GM12875 (cell line): ENCODE data around the gene BCL2L2.

ENCODE experiments used
- H3K4me3 ChIP-seq: one replicate; pipeline ENCODE4 v1.5.1; 2011; ENCODE audit warnings: low read depth, low read length, control low read depth
- TF ChIP-seq, protein P1 (sequence below): IDR thresholded peaks from 2 replicates; pipeline ENCODE4 v1.5.1; 2011; ENCODE audit warnings: low read depth, mild to moderate bottlenecking, control low read depth, inconsistent platforms, low read length, moderate library complexity, borderline replicate concordance; ENCODE audit not compliant: insufficient read depth

The BCL2L2 gene

GRCh38 chr14:23361320-23361719 is 54.7 kb downstream of the BCL2L2 start:
- TF ChIP-seq, protein P1, sequence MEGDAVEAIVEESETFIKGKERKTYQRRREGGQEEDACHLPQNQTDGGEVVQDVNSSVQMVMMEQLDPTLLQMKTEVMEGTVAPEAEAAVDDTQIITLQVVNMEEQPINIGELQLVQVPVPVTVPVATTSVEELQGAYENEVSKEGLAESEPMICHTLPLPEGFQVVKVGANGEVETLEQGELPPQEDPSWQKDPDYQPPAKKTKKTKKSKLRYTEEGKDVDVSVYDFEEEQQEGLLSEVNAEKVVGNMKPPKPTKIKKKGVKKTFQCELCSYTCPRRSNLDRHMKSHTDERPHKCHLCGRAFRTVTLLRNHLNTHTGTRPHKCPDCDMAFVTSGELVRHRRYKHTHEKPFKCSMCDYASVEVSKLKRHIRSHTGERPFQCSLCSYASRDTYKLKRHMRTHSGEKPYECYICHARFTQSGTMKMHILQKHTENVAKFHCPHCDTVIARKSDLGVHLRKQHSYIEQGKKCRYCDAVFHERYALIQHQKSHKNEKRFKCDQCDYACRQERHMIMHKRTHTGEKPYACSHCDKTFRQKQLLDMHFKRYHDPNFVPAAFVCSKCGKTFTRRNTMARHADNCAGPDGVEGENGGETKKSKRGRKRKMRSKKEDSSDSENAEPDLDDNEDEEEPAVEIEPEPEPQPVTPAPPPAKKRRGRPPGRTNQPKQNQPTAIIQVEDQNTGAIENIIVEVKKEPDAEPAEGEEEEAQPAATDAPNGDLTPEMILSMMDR = no peak

More at GRCh38 chr14:23361320-23361719, 54.7 kb downstream of the BCL2L2 start:
- no peak overlapping the region for H3K4me3 ChIP-seq
